NOMO-1 treated with DMSO at 0.1 percent for 48 hours (cell line): Measurements from ENCODE around the gene SOX8.

ENCODE experiments used
- DNase-seq: peaks from one replicate; lab custom pipeline; 2025; ENCODE audit not compliant: unreplicated experiment; lab: John Stamatoyannopoulos, UW

Gene SOX8

GRCh38 chr16:1003391-1004347 is 22.1 kb downstream of the SOX8 start:
- no peak for DNase-seq

- DNase-seq, result no peak
Measured at GRCh38 chr16:1005286-1005685, 23.7 kb downstream of the SOX8 start.

GRCh38 chr16:1006781-1007180 is 25.2 kb downstream of the SOX8 start:
- no peak for DNase-seq

- no peak for DNase-seq
Measured at GRCh38 chr16:1007284-1007850, 25.8 kb downstream of the SOX8 start.

- no peak for DNase-seq
Measured at GRCh38 chr16:1008085-1008484, 26.5 kb downstream of the SOX8 start.

GRCh38 chr16:1009358-1010150 is 28.0 kb downstream of the SOX8 start:
- DNase-seq, result no peak

- DNase-seq, result no peak
Measured at GRCh38 chr16:1010251-1010650, 28.7 kb downstream of the SOX8 start.

- no peak for DNase-seq
Measured at GRCh38 chr16:1010815-1011214, 29.2 kb downstream of the SOX8 start.

- DNase-seq, result no peak
Measured at GRCh38 chr16:1011316-1012082, 29.9 kb downstream of the SOX8 start.

GRCh38 chr16:1012135-1012534 is 30.6 kb downstream of the SOX8 start:
- DNase-seq, result no peak

- no peak for DNase-seq
Measured at GRCh38 chr16:1012722-1013592, 31.4 kb downstream of the SOX8 start.

GRCh38 chr16:1013593-1013900 is 32.0 kb downstream of the SOX8 start:
- no peak for DNase-seq

- DNase-seq, result no peak
Measured at GRCh38 chr16:1014221-1014620, 32.7 kb downstream of the SOX8 start.

- no peak for DNase-seq
Measured at GRCh38 chr16:1014771-1015495, 33.4 kb downstream of the SOX8 start.

GRCh38 chr16:1018447-1019198 is 37.1 kb downstream of the SOX8 start:
- no peak for DNase-seq

GRCh38 chr16:1019231-1020090 is 37.9 kb downstream of the SOX8 start:
- DNase-seq, result no peak

- DNase-seq, result no peak
Measured at GRCh38 chr16:1020091-1020399, 38.5 kb downstream of the SOX8 start.

- no peak for DNase-seq
Measured at GRCh38 chr16:1020591-1020990, 39.0 kb downstream of the SOX8 start.
